Ectodermal cell (in vitro differentiated cells): Measurements from ENCODE around the gene SH2B2.
"Not testable (repeated sequence)": the region's sequence is repeated elsewhere in the genome, so short reads cannot be mapped to it uniquely, and the experiment has no call there.

Experiments
- H3K27ac ChIP-seq: 2 replicates; pipeline ENCODE4 v1.7.0; 2013; ENCODE audit warnings: mild to moderate bottlenecking, low read depth, low read length; ENCODE audit not compliant: insufficient read depth, poor library complexity, severe bottlenecking
- H3K27me3 ChIP-seq: 2 replicates; pipeline ENCODE4 v1.7.0; 2013; ENCODE audit warnings: mild to moderate bottlenecking, low read length; ENCODE audit not compliant: insufficient read depth, control insufficient read depth, poor library complexity, severe bottlenecking
- H3K36me3 ChIP-seq: one replicate; pipeline ENCODE4 v1.7.0; 2013; ENCODE audit warnings: low read length; ENCODE audit not compliant: control insufficient read depth, insufficient read depth
- H3K4me1 ChIP-seq: one replicate; pipeline ENCODE4 v1.7.0; 2013; ENCODE audit warnings: low read length; ENCODE audit not compliant: control insufficient read depth, insufficient read depth
- H3K4me3 ChIP-seq: 2 replicates; pipeline ENCODE4 v1.7.0; 2013; ENCODE audit warnings: low read depth, low read length, control low read depth; ENCODE audit not compliant: insufficient read depth
- H3K9me3 ChIP-seq: 2 replicates; pipeline ENCODE4 v1.7.0; 2013; ENCODE audit warnings: mild to moderate bottlenecking, low read length, moderate library complexity; ENCODE audit not compliant: control insufficient read depth
- WGBS, 2 experiments: methylation state at CpG; one replicate each; pipeline ENCODE4 v1.1.7; 2013; ENCODE audit warnings: missing lambda C conversion rate in 2 of 2; 5-methylcytosine and 5-hydroxymethylcytosine counted together

SH2B2 gene

GRCh38 chr7:102337002-102337401, 50.3 kb downstream of the SH2B2 start:
- H3K4me1 ChIP-seq, H3K27ac ChIP-seq, H3K4me3 ChIP-seq, H3K36me3 ChIP-seq, H3K27me3 ChIP-seq, H3K9me3 ChIP-seq: not testable (repeated sequence)
- no CpG with 5 or more reads among the region's 8 CpGs for WGBS, 2 experiments

GRCh38 chr7:102337420-102337819, 50.8 kb downstream of the SH2B2 start:
- H3K4me1 ChIP-seq, H3K36me3 ChIP-seq, H3K27me3 ChIP-seq, H3K4me3 ChIP-seq, H3K27ac ChIP-seq, H3K9me3 ChIP-seq: not testable (repeated sequence)
- 71 to 89% methylated on average over 1 to 3 of the region's 4 CpGs for WGBS, 2 experiments

- not testable (repeated sequence) for H3K27ac ChIP-seq, H3K36me3 ChIP-seq, H3K4me3 ChIP-seq, H3K27me3 ChIP-seq, H3K9me3 ChIP-seq, H3K4me1 ChIP-seq
- 88 to 94% methylated on average over 4 to 5 of the region's 7 CpGs for WGBS, 2 experiments
Measured at GRCh38 chr7:102340599-102341368, 54.1 kb downstream of the SH2B2 start.

GRCh38 chr7:102346983-102347382, 60.3 kb downstream of the SH2B2 start:
- H3K36me3 ChIP-seq, H3K9me3 ChIP-seq, H3K27me3 ChIP-seq, H3K27ac ChIP-seq, H3K4me3 ChIP-seq, H3K4me1 ChIP-seq: not testable (repeated sequence)
- 90% methylated on average over 2 of the region's 6 CpGs for whole genome bisulfite sequencing, 2 experiments

- no CpG with 5 or more reads among the region's 6 CpGs for WGBS, 2 experiments
- H3K27ac ChIP-seq, H3K27me3 ChIP-seq, H3K4me1 ChIP-seq, H3K4me3 ChIP-seq, H3K36me3 ChIP-seq, H3K9me3 ChIP-seq: not testable (repeated sequence)
Measured at GRCh38 chr7:102356344-102356743, 69.7 kb downstream of the SH2B2 start, which contains the start of gene SPDYE6. Gene SPDYE6, minus strand, starts transcription at chr7:102356444. Its CDS starts 421 bp downstream, at chr7:102356023.

- H3K27me3 ChIP-seq, H3K9me3 ChIP-seq, H3K4me1 ChIP-seq, H3K36me3 ChIP-seq: not testable (repeated sequence)
- 1% methylated on average over 76 of the region's 76 CpGs for WGBS, 2 experiments
- Histone ChIP-seq H3K4me3 (peak overlapping the region; percentile 66), H3K27ac (peak overlapping the region; percentile 60)
Measured at GRCh38 chr7:102363549-102364393, 77.1 kb downstream of the SH2B2 start.

GRCh38 chr7:102364394-102364886, 77.8 kb downstream of the SH2B2 start:
- peak overlapping the region; percentile 66 for H3K4me3 ChIP-seq
- not testable (repeated sequence) for H3K36me3 ChIP-seq, H3K27me3 ChIP-seq, H3K9me3 ChIP-seq, H3K27ac ChIP-seq, H3K4me1 ChIP-seq
- 1 to 2% methylated on average over 12 to 18 of the region's 20 CpGs for WGBS, 2 experiments

- H3K4me1 ChIP-seq, H3K9me3 ChIP-seq, H3K27ac ChIP-seq, H3K36me3 ChIP-seq, H3K27me3 ChIP-seq, H3K4me3 ChIP-seq: not testable (repeated sequence)
- WGBS, 2 experiments: 88 to 89% methylated on average over 3 of the region's 7 CpGs
Measured at GRCh38 chr7:102365390-102365789, 78.7 kb downstream of the SH2B2 start.

- not testable (repeated sequence) for H3K36me3 ChIP-seq, H3K27me3 ChIP-seq, H3K9me3 ChIP-seq, H3K4me1 ChIP-seq, H3K4me3 ChIP-seq, H3K27ac ChIP-seq
Measured at GRCh38 chr7:102370038-102370437, 83.4 kb downstream of the SH2B2 start.
